HG03575 (cell line): Measurements from ENCODE around the gene SYCP1.
"Not testable (repeated sequence)": the region's sequence is repeated elsewhere in the genome, so short reads cannot be mapped to it uniquely, and the experiment has no call there.

Experiments used
- ATAC-seq: cut with Tn5 transposase; IDR thresholded peaks from one replicate; pipeline ENCODE4 v1.9.1; 2021; ENCODE audit not compliant: unreplicated experiment, insufficient number of reproducible peaks, low FRiP score; ENCODE audit errors: extremely low read depth

The SYCP1 gene

DNA sequence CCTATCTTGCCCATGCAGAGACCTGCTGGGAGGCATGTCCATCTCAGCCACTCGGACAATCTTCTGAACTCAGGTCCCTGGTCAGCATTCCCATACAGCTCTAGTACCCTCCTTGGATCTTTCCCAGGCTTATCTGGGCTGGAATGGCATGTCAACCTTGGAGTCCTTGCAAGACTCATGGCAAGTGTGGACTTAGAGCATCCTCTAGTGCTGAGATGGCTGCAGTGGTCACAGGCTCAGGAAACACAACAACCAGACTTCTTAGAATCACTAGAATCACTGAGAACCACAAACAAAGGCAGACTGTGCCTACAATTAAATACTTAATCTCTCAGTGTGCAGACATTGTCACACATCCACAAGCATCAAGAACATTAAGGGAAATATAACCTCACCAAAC, 101.9 kb downstream of the SYCP1 start:
- ATAC-seq: no peak

- ATAC-seq: no peak
Measured at GRCh38 chr1:114959423-114959822, 104.8 kb downstream of the SYCP1 start.

DNA sequence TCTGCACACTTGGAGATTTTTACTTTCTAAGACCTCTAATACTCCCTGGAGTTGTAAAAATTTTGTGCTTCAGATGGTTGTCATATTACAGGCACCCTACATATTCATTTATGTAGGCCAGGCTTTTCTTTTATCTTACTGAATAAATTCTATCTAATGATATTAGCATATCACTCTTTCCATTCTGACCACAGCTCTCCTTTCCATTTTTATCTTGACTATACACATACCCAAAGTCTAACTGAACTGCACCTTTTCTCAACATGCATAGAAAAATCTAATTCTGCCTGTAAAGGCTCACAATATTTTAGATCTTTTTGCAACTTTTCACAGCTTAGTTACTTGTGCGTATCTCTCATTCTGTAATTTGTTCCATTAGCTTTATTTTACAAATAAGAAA, 122.2 kb downstream of the SYCP1 start:
- ATAC-seq: no peak

GRCh38 chr1:114979278-114979891, 124.7 kb downstream of the SYCP1 start:
- ATAC-seq: no peak

DNA sequence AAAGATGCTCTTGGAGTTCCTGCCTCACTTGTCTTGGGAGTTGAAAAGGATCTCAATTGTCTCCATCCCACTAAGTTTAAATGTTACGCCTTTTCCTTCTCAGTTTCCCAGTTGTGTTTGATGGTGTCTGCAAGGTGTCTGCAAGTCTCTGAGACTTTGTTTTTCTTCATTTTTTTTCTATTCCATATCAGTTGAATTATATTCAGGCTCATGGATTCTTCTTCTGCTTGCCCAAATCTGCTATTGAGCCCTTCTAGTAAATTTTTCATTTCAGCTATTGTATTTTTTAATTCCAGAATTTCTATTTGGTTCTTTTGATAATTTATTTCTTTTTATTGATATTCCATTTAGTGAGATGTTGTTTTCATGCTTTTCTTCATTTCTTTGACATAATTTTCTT, 127.6 kb downstream of the SYCP1 start:
- ATAC-seq: no peak

GRCh38 chr1:114986286-114986685, 131.6 kb downstream of the SYCP1 start:
- ATAC-seq: no peak

GRCh38 chr1:114988095-114988494, 133.4 kb downstream of the SYCP1 start:
- ATAC-seq: no peak

DNA sequence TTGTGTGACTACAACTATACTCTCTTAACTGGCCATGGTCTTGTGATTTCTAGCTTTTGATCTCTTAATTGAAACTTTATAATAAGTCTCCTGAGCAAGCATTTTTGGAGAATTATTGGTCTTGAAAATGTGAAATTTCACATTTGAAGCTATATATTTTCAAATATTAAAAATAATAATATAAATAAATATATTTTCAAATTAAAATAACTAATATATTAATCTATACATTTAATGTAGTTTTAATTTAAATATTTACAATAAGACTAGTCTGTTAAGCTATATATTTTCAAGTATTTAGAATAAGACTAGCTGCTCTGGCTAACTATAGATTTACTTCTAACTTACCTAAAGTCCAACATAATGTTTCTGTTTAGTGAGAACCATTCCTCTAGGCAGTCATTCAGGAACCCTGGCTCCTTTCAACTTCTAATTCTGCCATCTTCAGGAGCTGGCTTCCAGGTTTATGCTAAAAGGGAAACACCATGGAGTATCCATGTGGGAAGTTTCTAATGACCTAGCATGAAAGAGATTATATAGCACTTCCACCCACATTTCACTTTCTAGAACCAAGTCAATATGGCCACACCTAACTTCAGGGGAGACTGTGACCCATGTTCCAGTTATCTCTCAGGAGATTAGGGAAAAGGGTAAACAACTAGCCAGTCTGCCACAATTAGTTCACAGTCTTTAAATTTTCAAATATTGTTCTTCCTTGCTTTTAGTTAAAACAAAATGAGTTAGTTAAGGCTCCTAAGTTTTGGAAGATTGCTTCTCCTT, 143.0 kb downstream of the SYCP1 start:
- ATAC-seq: no peak

GRCh38 chr1:115006191-115006590, 151.5 kb downstream of the SYCP1 start:
- no peak for ATAC-seq

DNA sequence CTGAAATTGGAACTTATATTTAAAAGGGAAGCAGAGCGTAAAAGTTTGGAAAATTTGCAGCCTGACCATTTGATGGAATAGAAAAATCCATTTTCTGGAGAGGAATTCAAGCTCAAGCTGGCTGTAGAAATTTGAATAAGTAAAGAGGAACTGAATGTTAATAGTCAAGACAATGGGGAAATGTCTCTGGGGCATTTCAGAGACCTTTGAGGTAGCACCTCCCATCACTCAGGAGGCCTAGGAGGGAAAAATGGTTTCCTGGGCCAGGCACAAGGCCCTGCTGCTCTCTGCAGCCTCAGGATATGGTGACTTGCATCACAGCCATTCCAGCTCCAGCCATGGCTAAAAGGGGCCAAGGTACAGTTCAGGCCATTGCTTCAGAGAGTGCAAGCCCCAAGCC, 157.3 kb downstream of the SYCP1 start:
- no peak for ATAC-seq

DNA sequence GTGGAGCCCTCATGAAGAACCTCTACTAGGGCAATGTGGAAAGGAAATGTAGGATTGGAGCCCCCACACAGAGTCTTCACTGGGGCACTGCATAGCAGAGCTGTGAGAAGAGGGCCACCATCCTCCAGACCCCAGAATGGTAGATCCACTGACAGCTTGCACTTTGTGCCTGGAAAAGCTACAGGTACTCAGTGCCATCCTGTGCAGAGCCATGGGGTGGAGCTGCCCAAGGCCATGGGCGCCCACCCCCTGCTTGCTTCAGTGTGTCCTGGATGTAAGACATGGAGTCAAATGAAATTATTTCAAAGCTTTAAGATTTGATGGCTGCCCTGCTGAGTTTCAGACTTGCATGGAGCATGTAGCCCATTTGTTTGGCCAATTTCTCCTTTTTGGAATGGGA, 157.8 kb downstream of the SYCP1 start:
- no peak for ATAC-seq

GRCh38 chr1:115013792-115014191, 159.1 kb downstream of the SYCP1 start:
- no peak for ATAC-seq

GRCh38 chr1:115019549-115019948, 164.9 kb downstream of the SYCP1 start:
- ATAC-seq: not testable (repeated sequence)

- no peak for ATAC-seq
Measured at GRCh38 chr1:115021145-115021544, 166.5 kb downstream of the SYCP1 start.

DNA sequence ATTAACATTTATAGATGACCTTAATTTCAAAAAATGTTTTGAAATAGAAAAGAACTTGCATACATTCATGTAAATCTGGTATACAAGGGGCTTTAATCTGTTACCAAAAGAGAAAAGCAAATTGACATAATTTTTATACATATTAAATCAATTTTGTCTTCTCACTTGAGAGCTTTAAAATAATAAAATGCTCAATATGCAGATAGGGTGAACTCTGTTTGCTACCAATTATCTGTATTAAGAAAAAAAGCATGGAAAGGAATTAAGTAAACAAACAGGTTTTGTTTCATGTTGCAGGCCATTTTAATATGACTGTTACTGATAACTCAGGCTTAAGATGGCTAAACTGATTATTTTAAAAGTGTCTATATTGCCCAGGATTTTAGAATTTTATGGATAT, 168.9 kb downstream of the SYCP1 start:
- no peak for ATAC-seq

DNA sequence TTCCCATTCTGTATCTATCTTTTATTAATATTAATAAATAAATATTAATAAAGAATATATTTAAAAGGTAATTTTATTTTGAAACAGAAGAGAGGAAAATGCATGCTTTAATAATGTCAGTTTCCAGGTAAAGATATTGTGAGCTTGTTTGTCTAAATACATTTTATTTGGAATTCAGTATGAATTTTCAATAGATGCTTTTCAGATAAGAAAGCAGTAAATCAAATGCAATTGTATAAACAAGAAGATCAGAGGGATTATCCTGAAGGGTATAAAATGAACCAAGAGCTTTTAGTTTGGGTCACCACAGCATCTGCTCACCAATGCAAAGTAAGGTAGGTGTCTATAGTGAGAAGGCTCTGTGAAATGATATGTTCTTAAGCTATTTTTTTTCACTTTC, 174.9 kb downstream of the SYCP1 start, which contains the start of gene TSHB:
TSS of gene TSHB (plus strand) at position 301 of the 400 bp plus-strand sequence. CDS start 3,537 bp downstream, outside the sequence.
- ATAC-seq: no peak

DNA sequence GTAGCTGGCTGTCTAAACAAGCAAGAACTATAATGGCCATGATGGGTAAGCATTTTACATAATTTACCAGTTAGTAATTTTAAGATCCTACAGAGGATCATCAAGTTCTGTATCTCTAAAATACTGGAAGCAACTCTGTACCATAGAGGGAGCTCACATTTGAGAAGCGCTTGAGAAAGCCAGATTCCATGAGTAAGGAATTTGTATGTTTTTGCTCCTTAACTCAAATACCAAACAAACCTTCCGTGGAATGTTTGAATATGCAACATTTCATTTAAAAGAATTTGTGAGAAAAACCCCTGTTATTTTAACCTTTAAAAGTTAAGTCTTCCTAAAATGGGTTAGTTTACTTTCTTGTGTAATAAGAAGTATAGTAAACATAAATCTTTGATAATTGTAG, 176.9 kb downstream of the SYCP1 start:
- ATAC-seq: no peak

DNA sequence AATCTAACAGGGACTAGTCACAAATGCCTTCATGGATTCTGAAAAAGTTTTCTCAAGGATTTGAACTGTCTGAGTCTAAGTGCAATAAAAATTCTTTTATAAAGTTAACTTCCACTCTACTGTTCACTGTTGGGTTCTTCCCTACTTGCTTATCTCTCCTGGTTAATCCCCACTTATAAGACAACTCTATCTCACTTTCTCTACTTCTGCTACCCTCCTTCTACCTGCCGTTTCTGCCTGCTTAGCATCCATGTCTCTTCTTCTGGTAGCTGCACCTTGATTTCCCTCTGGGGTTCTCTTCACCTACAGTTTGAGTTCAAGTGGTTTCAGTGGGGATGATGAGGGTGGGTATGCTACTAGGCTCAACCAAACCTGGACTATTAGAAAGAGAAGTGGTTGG, 181.0 kb downstream of the SYCP1 start:
- no peak for ATAC-seq

DNA sequence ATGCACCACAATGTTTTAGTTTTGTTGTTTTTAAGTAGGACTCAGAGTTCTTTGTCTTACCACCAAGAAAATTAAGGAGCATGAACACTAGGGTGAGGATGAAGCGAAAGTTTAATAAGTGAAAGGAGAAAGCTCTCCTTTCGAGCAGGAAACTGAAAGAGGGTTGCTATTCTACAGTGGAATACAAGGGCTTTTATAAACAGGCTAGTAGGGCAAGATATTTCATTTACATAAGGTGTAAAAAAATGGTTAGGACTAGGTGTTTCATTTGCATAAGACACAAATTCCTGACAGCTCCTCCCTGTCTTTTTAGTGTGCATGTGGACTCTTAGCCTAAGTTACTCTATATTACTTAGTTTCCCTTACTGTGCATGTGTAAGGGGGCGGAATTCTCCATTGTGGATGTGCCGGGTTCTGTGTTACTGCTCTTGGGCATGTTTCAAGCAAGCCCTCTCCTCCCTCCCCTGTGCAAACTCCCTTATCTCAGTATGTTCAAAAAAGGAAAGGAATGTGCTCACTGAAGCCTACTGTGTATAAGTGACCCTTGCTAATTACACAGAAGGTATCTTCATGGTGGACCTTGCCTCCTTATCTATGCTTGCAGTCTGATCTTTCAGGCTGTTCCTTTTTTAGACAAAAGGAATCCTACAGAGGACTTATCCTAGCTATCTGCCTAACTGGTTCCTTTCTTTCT, 182.3 kb downstream of the SYCP1 start:
- ATAC-seq: no peak

- ATAC-seq: no peak
Measured at GRCh38 chr1:115040501-115040900, 185.8 kb downstream of the SYCP1 start.
